Hematopoietic multipotent progenitor cell treated with erythropoietin and hydrocortisone succinate and interleukin-3 and kit ligand, for 17 days (in vitro differentiated cells): ENCODE measurements around the gene NDUFV3.
"Not testable (repeated sequence)": the region's sequence is repeated elsewhere in the genome, so short reads cannot be mapped to it uniquely, and the experiment has no call there.

Source experiments
- DNase-seq: peaks from one replicate; pipeline ENCODE4 v3.0.0-alpha.2; 2015; ENCODE audit warnings: low spot score

NDUFV3 gene

GRCh38 chr21:42857216-42857615 is 35.9 kb upstream of the NDUFV3 start:
- no peak for DNase-seq

GRCh38 chr21:42858185-42858847 is 34.8 kb upstream of the NDUFV3 start:
- DNase-seq: no peak

- DNase-seq: no peak
Observed at GRCh38 chr21:42858957-42859890, 33.9 kb upstream of the NDUFV3 start.

GRCh38 chr21:42859891-42860230 is 33.2 kb upstream of the NDUFV3 start:
- DNase-seq: no peak

GRCh38 chr21:42860345-42860744 is 32.8 kb upstream of the NDUFV3 start:
- no peak for DNase-seq

- DNase-seq: no peak
Observed at GRCh38 chr21:42861311-42861847, 31.7 kb upstream of the NDUFV3 start.

GRCh38 chr21:42861848-42862400 is 31.2 kb upstream of the NDUFV3 start:
- no peak for DNase-seq

GRCh38 chr21:42862774-42863503 is 30.2 kb upstream of the NDUFV3 start:
- peak; percentile 9 for DNase-seq

GRCh38 chr21:42863504-42863870 is 29.6 kb upstream of the NDUFV3 start:
- no peak for DNase-seq

- no peak for DNase-seq
Observed at GRCh38 chr21:42864286-42864685, 28.8 kb upstream of the NDUFV3 start.

- no peak for DNase-seq
Observed at GRCh38 chr21:42864815-42865775, 28.0 kb upstream of the NDUFV3 start.

GRCh38 chr21:42865776-42866160 is 27.3 kb upstream of the NDUFV3 start:
- DNase-seq: no peak

- no peak for DNase-seq
Observed at GRCh38 chr21:42868196-42868595, 24.9 kb upstream of the NDUFV3 start.

GRCh38 chr21:42873096-42873495 is 20.0 kb upstream of the NDUFV3 start:
- DNase-seq: no peak

GRCh38 chr21:42875811-42876210 is 17.3 kb upstream of the NDUFV3 start:
- DNase-seq: not testable (repeated sequence)

GRCh38 chr21:42878678-42878992 is 14.5 kb upstream of the NDUFV3 start:
- DNase-seq: no peak

- peak; percentile 99 for DNase-seq
Observed at GRCh38 chr21:42878993-42879787, 13.9 kb upstream of the NDUFV3 start, which contains the start of gene WDR4. Gene WDR4 (minus strand): TSS chr21:42879539. CDS start chr21:42879495, 44 bp downstream.

GRCh38 chr21:42880352-42880751 is 12.8 kb upstream of the NDUFV3 start:
- no peak for DNase-seq

- DNase-seq: no peak
Observed at GRCh38 chr21:42883921-42884320, 9.2 kb upstream of the NDUFV3 start.

GRCh38 chr21:42887326-42887725 is 5.8 kb upstream of the NDUFV3 start:
- DNase-seq: no peak
